Keratinocyte (primary cell): Measurements from ENCODE around the gene DPH1.
"Not testable (repeated sequence)": the region's sequence is repeated elsewhere in the genome, so short reads cannot be mapped to it uniquely, and the experiment has no call there.

Experiments
- EZH2 ChIP-seq: IDR thresholded peaks from one replicate; pipeline ENCODE4 v1.6.1; 2012; ENCODE audit warnings: inconsistent platforms, mild to moderate bottlenecking, low read length, moderate library complexity
- TF ChIP-seq, protein P1 (sequence below), 3 experiments: IDR thresholded peaks in 1 of 3; conservative IDR thresholded peaks in 1 of 3; optimal IDR thresholded peaks in 1 of 3; 2 replicates in 2 of 3; 3 replicates in 1 of 3; pipeline versions ENCODE3 to v1.5.1; 2011; ENCODE audit warnings: low read length in 3 of 3, mild to moderate bottlenecking in 3 of 3, moderate library complexity in 2 of 3, control low read depth in 1 of 3, inconsistent platforms in 1 of 3; ENCODE audit not compliant: insufficient read depth in 2 of 3; ENCODE audit errors: extremely low read depth in 1 of 3

DNA sequence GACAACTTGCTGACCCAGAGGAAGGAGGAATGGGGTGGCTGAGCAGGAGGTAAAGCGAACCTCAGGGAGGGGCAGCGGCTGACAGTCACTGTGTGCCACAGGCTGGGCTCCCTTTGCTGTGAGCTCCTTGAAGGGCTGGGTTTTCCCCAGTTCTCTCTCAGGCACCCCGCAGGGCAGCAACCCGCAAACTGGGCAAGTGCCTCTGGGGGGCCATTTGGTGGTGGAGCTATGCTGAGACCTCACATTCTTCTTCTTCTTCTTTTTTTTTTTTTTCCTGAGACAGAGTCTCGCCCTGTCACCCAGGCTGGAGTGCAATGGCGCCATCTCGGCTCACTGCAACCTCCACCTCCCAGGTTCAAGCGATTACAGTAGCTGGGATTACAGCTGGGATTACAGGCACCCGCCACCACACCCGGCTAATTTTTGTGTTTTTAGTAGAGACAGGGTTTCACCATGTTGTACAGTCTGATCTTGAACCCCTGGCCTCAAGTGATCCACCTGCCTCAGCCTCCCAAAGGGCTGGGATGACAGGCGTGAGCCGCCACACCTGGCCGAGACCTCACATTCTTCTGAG is 47.1 kb upstream of the DPH1 start:
- TF ChIP-seq, protein P1, sequence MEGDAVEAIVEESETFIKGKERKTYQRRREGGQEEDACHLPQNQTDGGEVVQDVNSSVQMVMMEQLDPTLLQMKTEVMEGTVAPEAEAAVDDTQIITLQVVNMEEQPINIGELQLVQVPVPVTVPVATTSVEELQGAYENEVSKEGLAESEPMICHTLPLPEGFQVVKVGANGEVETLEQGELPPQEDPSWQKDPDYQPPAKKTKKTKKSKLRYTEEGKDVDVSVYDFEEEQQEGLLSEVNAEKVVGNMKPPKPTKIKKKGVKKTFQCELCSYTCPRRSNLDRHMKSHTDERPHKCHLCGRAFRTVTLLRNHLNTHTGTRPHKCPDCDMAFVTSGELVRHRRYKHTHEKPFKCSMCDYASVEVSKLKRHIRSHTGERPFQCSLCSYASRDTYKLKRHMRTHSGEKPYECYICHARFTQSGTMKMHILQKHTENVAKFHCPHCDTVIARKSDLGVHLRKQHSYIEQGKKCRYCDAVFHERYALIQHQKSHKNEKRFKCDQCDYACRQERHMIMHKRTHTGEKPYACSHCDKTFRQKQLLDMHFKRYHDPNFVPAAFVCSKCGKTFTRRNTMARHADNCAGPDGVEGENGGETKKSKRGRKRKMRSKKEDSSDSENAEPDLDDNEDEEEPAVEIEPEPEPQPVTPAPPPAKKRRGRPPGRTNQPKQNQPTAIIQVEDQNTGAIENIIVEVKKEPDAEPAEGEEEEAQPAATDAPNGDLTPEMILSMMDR (optimal IDR thresholded peaks at IDR 0.05 in 1 of 3, IDR thresholded peaks at IDR 0.05 in 1 of 3, conservative IDR thresholded peaks at IDR 0.05 in 1 of 3; ENCODE audit: extremely low read depth in 1 of 3, insufficient read depth in 2 of 3, low read length in 3 of 3) = not testable (repeated sequence)
- not testable (repeated sequence) for TF ChIP-seq EZH2
